GM21723 (cell line): ENCODE results near the gene NFXL1.
"Not testable (repeated sequence)": the region's sequence is repeated elsewhere in the genome, so short reads cannot be mapped to it uniquely, and the experiment has no call there.

Experiments
- ATAC-seq: cut with Tn5 transposase; IDR thresholded peaks from one replicate; pipeline ENCODE4 v1.9.1; 2021; ENCODE audit warnings: mild to moderate bottlenecking, moderate library complexity; ENCODE audit not compliant: unreplicated experiment

Gene NFXL1

GRCh38 chr4:47914220-47914925 lies at the start of gene NFXL1:
TSS of gene NFXL1 (minus strand) at chr4:47914583. CDS start at chr4:47914203, 380 bp downstream.
- peak; percentile 96 for ATAC-seq

- ATAC-seq, result no peak
Observed at GRCh38 chr4:47954677-47955076, 40.3 kb upstream of the NFXL1 start.

GRCh38 chr4:47954245-47954644 lies 39.9 kb upstream of the NFXL1 start:
- ATAC-seq, result no peak

- no peak for ATAC-seq
Observed at GRCh38 chr4:47945930-47946726, 31.7 kb upstream of the NFXL1 start.

GRCh38 chr4:47942081-47942819 lies 27.9 kb upstream of the NFXL1 start:
- ATAC-seq, result no peak

- no peak for ATAC-seq
Observed at GRCh38 chr4:47939456-47939855, 25.1 kb upstream of the NFXL1 start.

GRCh38 chr4:47936336-47936735 lies 22.0 kb upstream of the NFXL1 start:
- ATAC-seq, result no peak

GRCh38 chr4:47933840-47934239 lies 19.5 kb upstream of the NFXL1 start:
- ATAC-seq, result peak; percentile 74

- no peak for ATAC-seq
Observed at GRCh38 chr4:47930971-47931804, 16.8 kb upstream of the NFXL1 start.

GRCh38 chr4:47929682-47930201 lies 15.4 kb upstream of the NFXL1 start:
- ATAC-seq, result no peak

GRCh38 chr4:47926667-47927258 lies 12.4 kb upstream of the NFXL1 start:
- peak; percentile 92 for ATAC-seq

GRCh38 chr4:47923261-47923608 lies 8.9 kb upstream of the NFXL1 start:
- not testable (repeated sequence) for ATAC-seq

- ATAC-seq, result not testable (repeated sequence)
Observed at GRCh38 chr4:47922436-47923260, 8.3 kb upstream of the NFXL1 start.

- not testable (repeated sequence) for ATAC-seq
Observed at GRCh38 chr4:47917163-47917562, 2.8 kb upstream of the NFXL1 start.

- ATAC-seq, result no peak
Observed at GRCh38 chr4:47915378-47915777, 995 bp upstream of the NFXL1 start.

GRCh38 chr4:47914926-47915237 lies 499 bp upstream of the NFXL1 start:
- ATAC-seq, result peak; percentile 33

- ATAC-seq, result peak; percentile 34
Observed at GRCh38 chr4:47913861-47914219, 543 bp downstream of the NFXL1 start.

GRCh38 chr4:47913330-47913729 lies 1.1 kb downstream of the NFXL1 start:
- no peak for ATAC-seq

GRCh38 chr4:47907089-47907646 lies 7.2 kb downstream of the NFXL1 start:
- ATAC-seq, result no peak
